ENCODE data around the gene HEXD.

Gene HEXD

DNA sequence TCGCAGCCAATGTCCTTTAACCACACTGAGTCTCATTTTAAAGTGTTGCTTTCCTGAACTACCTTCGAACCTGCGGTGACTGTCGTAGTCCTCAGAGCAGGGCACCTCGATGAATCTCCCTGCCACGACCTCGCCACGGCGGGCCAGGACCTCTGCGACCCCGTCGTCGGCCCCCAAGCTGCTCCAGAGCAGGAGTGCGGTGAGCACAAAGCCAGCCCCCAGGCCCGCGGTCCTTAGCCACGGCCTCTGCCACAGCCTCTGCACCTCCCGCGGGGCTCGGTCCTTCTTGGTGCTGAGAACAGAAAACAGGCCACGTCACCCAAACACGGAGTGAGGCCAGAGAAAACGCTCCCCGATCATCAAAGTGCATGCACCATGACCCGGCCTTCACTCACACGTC is 2.8 kb upstream of the HEXD start:
- no peak for DNase-seq (ENCODE audit: low read depth)

GRCh38 chr17:82415786-82416185 is 2.4 kb upstream of the HEXD start:
- no peak for DNase-seq (ENCODE audit: low read depth)

DNA sequence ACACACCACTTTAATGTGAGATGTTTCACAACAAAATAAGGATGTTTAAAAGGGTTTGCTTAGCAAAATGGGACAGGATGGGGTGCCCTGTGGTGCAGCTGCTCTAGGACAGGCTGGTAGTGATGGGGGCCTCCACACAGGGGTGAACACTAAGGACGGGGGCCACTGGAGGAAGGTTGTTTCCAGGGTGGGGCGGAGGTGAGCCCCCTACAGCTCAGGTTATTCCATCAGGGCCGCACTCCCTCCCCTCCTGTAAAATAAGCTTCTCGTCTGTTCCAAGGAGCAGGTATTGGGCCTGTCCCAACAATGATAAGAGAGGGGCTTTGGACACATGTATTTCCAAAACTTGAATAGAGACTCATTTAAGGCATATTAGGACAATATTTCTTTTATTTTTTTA is 1.9 kb upstream of the HEXD start:
- no peak for DNase-seq (ENCODE audit: low read depth)

GRCh38 chr17:82416771-82417170 is 1.4 kb upstream of the HEXD start:
- no peak for DNase-seq (ENCODE audit: low read depth)

DNA sequence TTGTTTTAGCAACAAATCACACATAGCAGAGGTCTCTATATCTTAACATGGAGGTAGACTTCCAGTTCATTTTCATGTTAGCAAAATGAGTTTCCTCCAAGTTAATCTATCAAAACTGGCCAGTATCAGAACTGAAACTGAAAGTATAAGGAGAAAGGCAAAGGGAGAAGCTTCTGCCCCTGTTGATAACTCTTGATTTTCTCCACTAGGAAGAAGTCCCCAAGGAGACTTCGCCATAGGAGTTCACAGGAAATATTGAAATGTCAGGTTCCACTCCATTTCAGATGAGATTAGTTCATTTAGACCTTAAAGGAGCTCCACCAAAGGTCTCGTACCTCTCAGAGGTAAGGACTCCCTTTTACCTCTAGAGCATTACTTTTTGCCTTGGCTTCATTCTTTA is 1.4 kb downstream of the HEXD start:
- DNase-seq (ENCODE audit: low read depth) = no peak

DNA sequence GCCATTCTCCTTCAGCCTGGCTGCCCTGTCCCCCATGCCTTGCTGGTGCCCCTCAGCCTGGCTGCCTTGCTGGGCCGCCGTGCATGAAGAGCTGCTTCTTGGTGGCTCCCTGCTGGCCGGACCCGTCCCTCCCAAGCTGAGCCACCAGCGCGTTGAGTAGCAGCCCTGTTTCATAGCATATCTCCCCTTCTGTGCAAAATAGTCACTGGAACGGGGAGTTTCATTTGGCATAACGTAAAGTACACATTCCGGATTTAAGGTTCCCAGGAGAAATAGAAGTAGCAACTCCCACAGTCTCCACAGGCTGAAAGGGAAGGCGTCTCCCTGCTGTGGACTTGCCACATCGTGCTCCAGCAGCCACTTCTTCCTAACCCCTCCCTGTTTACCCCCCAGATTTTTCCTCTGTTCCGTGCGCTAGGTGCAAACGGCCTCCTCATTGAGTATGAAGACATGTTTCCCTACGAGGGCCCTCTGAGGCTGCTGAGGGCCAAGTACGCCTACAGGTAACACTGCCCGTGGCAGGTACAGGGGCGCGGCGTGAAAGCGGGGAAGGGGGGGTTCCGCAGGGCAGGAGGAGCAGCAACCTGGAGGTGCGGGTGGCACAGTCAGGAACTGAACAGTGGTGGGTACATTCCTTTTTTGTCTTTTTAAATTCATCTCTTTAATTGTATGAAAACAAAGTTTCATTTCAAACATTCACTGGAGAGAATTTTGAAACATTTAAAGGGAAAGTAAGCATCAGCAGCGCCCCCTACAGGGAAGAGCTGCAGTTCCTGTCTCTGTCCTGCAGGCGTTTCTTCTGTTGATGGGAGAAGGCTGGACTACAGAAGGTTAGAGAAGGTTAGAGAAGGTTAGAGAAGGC is 6.1 kb downstream of the HEXD start:
- DNase-seq (ENCODE audit: low read depth) = peak; percentile 52

- DNase-seq (ENCODE audit: low read depth) = no peak
These were observed 6.7 kb downstream of the HEXD start for GRCh38 chr17:82424863-82425159.

DNA sequence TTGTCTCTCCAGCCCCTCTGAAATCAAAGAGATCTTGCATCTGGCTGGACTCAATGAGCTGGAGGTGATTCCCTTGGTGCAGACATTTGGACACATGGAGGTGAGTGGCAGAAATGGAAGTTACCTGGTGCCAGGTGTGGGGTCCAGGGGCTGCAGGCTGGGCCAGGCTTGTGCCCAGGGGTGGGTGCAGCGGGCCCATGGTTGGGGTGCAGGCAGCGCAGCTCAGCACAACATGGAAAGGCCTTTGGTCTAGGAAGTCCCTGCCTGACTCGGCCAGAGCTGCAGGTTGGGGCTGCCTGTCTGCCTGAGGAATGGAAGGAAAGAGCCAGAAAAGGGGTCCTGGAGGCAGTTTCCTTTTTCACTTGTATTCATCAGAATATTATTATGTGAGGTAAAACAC is 10.4 kb downstream of the HEXD start:
- no peak for DNase-seq (ENCODE audit: low read depth)

GRCh38 chr17:82429824-82430223 is 11.7 kb downstream of the HEXD start:
- no peak for DNase-seq (ENCODE audit: low read depth)

- DNase-seq (ENCODE audit: low read depth) = no peak
These were observed 13.9 kb downstream of the HEXD start for GRCh38 chr17:82432017-82432416.

DNA sequence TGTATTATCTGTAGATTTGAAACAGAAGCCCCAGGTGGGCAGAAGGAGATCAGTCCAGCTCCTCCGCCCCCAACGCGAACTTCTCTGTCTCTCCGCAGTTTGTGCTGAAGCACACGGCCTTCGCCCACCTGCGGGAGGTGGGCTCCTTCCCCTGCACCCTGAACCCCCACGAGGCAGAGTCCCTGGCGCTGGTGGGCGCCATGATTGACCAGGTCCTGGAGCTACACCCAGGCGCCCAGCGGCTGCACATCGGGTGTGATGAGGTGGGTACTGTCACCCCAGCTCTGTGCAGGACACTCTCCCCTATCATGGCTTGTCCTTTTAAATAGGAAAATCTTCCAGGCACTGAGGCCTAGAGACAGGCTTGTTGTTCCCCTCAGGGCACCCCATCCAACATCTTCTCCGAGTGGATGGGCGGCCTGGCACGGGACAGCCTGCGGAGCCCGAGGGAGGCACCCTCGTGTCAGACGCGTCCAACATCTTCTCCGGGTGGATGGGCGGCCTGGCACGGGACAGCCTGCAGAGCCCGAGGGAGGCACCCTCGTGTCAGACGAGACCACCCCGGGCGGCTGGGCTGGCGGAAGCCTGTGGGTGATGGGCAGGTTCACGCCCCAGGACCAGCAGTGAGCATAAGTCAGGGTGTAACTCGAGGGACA is 15.5 kb downstream of the HEXD start:
- no peak for DNase-seq (ENCODE audit: low read depth)

- DNase-seq (ENCODE audit: low read depth) = no peak
These were observed 16.0 kb downstream of the HEXD start for GRCh38 chr17:82434216-82434565.

- DNase-seq (ENCODE audit: low read depth) = no peak
These were observed 17.0 kb downstream of the HEXD start for GRCh38 chr17:82435103-82435502.

GRCh38 chr17:82435601-82436583 is 17.7 kb downstream of the HEXD start:
- DNase-seq (ENCODE audit: low read depth) = no peak

GRCh38 chr17:82436601-82437324 is 18.6 kb downstream of the HEXD start:
- DNase-seq (ENCODE audit: low read depth) = no peak

- no peak for DNase-seq (ENCODE audit: low read depth)
These were observed 19.1 kb downstream of the HEXD start for GRCh38 chr17:82437325-82437668.

DNA sequence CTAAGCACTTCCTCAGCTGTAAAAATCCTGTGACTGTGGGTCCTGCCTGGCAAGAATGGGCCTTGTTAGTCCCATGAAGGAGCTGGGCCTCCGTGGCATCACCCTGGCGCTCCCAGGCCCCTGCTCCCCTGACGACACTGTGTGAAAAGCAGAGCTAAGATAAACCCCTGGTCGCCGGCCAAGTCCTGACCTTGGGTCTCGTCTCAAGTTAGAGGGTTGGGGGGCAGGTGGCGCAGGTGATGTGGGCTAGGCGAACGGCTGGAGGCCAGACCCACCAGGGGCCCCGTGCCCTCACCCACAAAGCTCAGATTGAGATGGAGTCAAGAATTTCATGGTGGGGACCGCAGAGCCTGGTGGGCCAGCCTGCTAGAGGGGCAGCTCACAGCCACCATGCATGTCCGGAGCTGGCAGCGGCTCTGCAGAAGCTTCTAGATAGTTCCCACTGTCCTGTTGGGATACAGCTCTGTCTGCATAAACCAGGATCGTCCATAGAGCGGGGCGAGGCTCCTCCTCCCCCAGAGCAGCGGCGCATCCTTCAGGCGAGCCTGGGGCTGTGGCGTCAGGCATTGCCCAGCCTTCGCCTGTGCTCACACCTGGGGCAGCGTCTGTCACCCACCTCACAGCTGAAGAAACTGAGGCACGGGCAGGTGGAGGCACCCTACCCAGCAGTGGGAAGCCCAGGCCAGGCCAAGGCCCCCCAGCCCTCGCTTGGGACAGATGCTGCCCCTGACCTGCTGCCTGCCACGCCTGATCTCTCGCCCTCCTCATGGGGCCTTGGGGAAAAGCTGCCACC is 20.4 kb downstream of the HEXD start:
- no peak for DNase-seq (ENCODE audit: low read depth)

- no peak for DNase-seq (ENCODE audit: low read depth)
These were observed 21.2 kb downstream of the HEXD start for GRCh38 chr17:82439194-82439828.

DNA sequence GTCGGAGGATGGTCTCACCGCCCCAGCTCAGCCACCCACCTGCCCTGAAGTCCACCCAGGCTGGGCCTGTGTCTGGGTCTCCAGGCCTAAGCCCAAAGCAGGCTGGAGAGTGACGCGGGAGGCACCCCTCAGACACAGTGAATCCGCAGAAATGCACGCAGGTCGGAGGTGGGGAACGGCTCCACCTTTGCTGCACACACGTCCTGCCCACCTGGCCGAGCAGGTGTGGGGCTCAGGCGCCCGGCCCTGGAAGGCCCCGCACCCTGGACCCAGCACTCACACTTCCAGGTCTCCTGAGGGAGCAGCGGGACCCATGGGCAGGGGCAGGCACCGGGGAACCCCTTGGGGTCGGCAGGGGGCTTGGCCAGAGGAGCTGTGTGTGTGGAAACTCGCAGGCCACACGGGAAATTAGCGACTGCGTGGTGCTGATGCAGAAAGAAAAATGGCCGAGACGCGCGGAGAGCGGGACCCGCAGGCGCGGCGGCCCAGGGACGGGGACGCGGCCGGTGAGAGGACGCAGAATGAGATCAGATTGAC is 21.8 kb downstream of the HEXD start:
- DNase-seq (ENCODE audit: low read depth) = no peak

GRCh38 chr17:82440469-82440981 is 22.4 kb downstream of the HEXD start:
- DNase-seq (ENCODE audit: low read depth) = no peak

Measured in activated T-cell treated with anti-CD3 and anti-CD28 coated beads for 48 hours (primary cell).